AG04450 (cell line): ENCODE data around the gene ACACB. TPM values are rescaled to one million over a fixed set of nuclear protein-coding genes. Genes with fewer than 3 reads are reported as not detected.
A peak's percentile ranks its signal among the peaks of the same experiment; 100 is the strongest.

Source experiments
- CTCF ChIA-PET: fragments of 300-600, 350-600 bp; formaldehyde crosslinking; extraction: SDS; loops from one replicate; lab custom pipeline; 2022; ENCODE audit warnings: antibody characterized with exemption, inconsistent platforms; lab: Charles Lee
- POLR2A ChIA-PET: fragments of 350-600 bp; formaldehyde crosslinking; extraction: SDS; loops from one replicate; lab custom pipeline; 2021; ENCODE audit warnings: antibody characterized with exemption, inconsistent platforms; lab: Yijun Ruan, JAX
- DNase-seq: peaks from one replicate; pipeline ENCODE4 v3.0.0-alpha.2; 2011; ENCODE audit warnings: low read depth, low spot score
- H3K27ac ChIP-seq: one replicate; pipeline ENCODE4 v1.5.1; 2012; ENCODE audit warnings: low read depth, low read length, control low read depth
- H3K27me3 ChIP-seq: one replicate; pipeline ENCODE4 v1.6.0; 2012; ENCODE audit warnings: low read length; ENCODE audit not compliant: control insufficient read depth, insufficient read depth
- H3K4me3 ChIP-seq: 2 replicates; pipeline ENCODE4 v1.5.1; 2011; ENCODE audit warnings: mild to moderate bottlenecking, low read depth, low read length, control low read depth
- H3K9me3 ChIP-seq: 2 replicates; pipeline ENCODE4 v1.5.1; 2012; ENCODE audit warnings: low read length; ENCODE audit not compliant: control insufficient read depth, insufficient read depth
- CTCF ChIP-seq: IDR thresholded peaks from 2 replicates; pipeline ENCODE4 v1.5.1; 2011; ENCODE audit warnings: low read depth, low read length, control low read depth, inconsistent platforms
- polyA plus RNA-seq: library from polyadenylated mRNA; depleted of rRNA; stranded (reverse); fragments of >200 nt; gene quantifications from 2 replicates; pipeline ENCODE4 v1.2.3, GENCODE V29; 2011

Gene ACACB
- polyA plus RNA-seq, 1 experiment = 3.2 TPM

- ChIA-PET POLR2A (no interaction called here), CTCF (interaction anchor here (3.9 kb wide), 1 partner anchor 132 kb away, joined by 37 read pairs; no protein-coding TSS in a partner anchor)
- DNase-seq = no peak
- Histone ChIP-seq H3K27me3 (no peaks in the 10 kb centered on the region), H3K27ac (no peak overlapping the region), H3K4me3 (no peak overlapping the region), H3K9me3 (peaks cover 5% of the 10 kb centered on the region)
- no peak for TF ChIP-seq CTCF
These were observed 144.7 kb downstream of the ACACB start for GRCh38 chr12:109261087-109261486.

GRCh38 chr12:109261939-109262338, 145.6 kb downstream of the ACACB start:
- no peak overlapping the region for H3K27ac ChIP-seq
- no peaks in the 10 kb centered on the region for H3K27me3 ChIP-seq
- no peak overlapping the region for H3K4me3 ChIP-seq
- CTCF ChIA-PET = interaction anchor here (0.9 to 3.9 kb wide), 7 partner anchors 10 to 166 kb away, joined by 3 to 54 read pairs (median 14); no protein-coding TSS in a partner anchor
- POLR2A ChIA-PET = no interaction called here
- DNase-seq = no peak
- TF ChIP-seq CTCF = no peak
- H3K9me3 ChIP-seq = peaks cover 5% of the 10 kb centered on the region

GRCh38 chr12:109263439-109263838, 147.1 kb downstream of the ACACB start:
- Histone ChIP-seq H3K27me3 (no peaks in the 10 kb centered on the region), H3K4me3 (no peak overlapping the region), H3K27ac (no peak overlapping the region), H3K9me3 (peaks cover 5% of the 10 kb centered on the region)
- CTCF ChIA-PET = interaction anchor here (0.6 to 3.9 kb wide), 24 partner anchors 8 to 1631 kb away, joined by 3 to 54 read pairs (median 4); no protein-coding TSS in a partner anchor
- TF ChIP-seq CTCF = no peak
- POLR2A ChIA-PET = no interaction called here
- no peak for DNase-seq

- peak; percentile 7 for DNase-seq
- H3K27me3 ChIP-seq = no peaks in the 10 kb centered on the region
- POLR2A ChIA-PET = interaction anchor here (0.7 kb wide), 1 partner anchor 724 kb away, joined by 3 read pairs; no protein-coding TSS in a partner anchor
- peak; percentile 80 for TF ChIP-seq CTCF
- CTCF ChIA-PET = interaction anchor here (0.6 to 3.9 kb wide), 23 partner anchors 9 to 1630 kb away, joined by 3 to 54 read pairs (median 4); no protein-coding TSS in a partner anchor
- H3K27ac ChIP-seq = no peak overlapping the region
- no peak overlapping the region for H3K4me3 ChIP-seq
- H3K9me3 ChIP-seq = peaks cover 5% of the 10 kb centered on the region
These were observed 147.9 kb downstream of the ACACB start for GRCh38 chr12:109264095-109264942.
